DLD1 (cell line): ENCODE measurements around the gene NKX1-2.
"Not testable (repeated sequence)": the region's sequence is repeated elsewhere in the genome, so short reads cannot be mapped to it uniquely, and the experiment has no call there.

ENCODE experiments used
- in situ Hi-C: cut with HindIII; loops from 2 replicates; pipeline ENCODE4 v1.10.0; 2017; ENCODE audit warnings: low sequenced_read_pairs

The NKX1-2 gene

GRCh38 chr10:124453960-124454610 is 4.2 kb upstream of the NKX1-2 start:
- in situ Hi-C loops, result no loop called here

- in situ Hi-C loops, result no loop called here
Measured at GRCh38 chr10:124451276-124451675, 1.4 kb upstream of the NKX1-2 start.

- in situ Hi-C loops, result no loop called here
Measured at GRCh38 chr10:124450783-124451057, 885 bp upstream of the NKX1-2 start.

GRCh38 chr10:124449170-124450011 is 444 bp downstream of the NKX1-2 start:
- in situ Hi-C loops, result no loop called here

- in situ Hi-C loops, result no loop called here
Measured at GRCh38 chr10:124448696-124449169, 1.1 kb downstream of the NKX1-2 start.

GRCh38 chr10:124447751-124448466 is 1.9 kb downstream of the NKX1-2 start:
- in situ Hi-C loops, result no loop called here

GRCh38 chr10:124446830-124447750 is 2.7 kb downstream of the NKX1-2 start:
- in situ Hi-C loops, result no loop called here

- in situ Hi-C loops, result not testable (repeated sequence)
Measured at GRCh38 chr10:124441694-124442093, 8.1 kb downstream of the NKX1-2 start.

- in situ Hi-C loops, result no loop called here
Measured at GRCh38 chr10:124436191-124436638, 13.6 kb downstream of the NKX1-2 start.

GRCh38 chr10:124435683-124436082 is 14.2 kb downstream of the NKX1-2 start:
- in situ Hi-C loops, result not testable (repeated sequence)

- in situ Hi-C loops, result no loop called here
Measured at GRCh38 chr10:124433461-124433860, 16.4 kb downstream of the NKX1-2 start.

GRCh38 chr10:124430077-124430476 is 19.8 kb downstream of the NKX1-2 start:
- in situ Hi-C loops, result no loop called here

GRCh38 chr10:124429576-124429975 is 20.3 kb downstream of the NKX1-2 start:
- in situ Hi-C loops, result no loop called here

- in situ Hi-C loops, result no loop called here
Measured at GRCh38 chr10:124428207-124428777, 21.5 kb downstream of the NKX1-2 start.

- in situ Hi-C loops, result no loop called here
Measured at GRCh38 chr10:124425227-124425962, 24.4 kb downstream of the NKX1-2 start.

GRCh38 chr10:124423813-124424212 is 26.0 kb downstream of the NKX1-2 start:
- in situ Hi-C loops, result no loop called here

GRCh38 chr10:124422742-124423141 is 27.1 kb downstream of the NKX1-2 start:
- in situ Hi-C loops, result no loop called here

- in situ Hi-C loops, result no loop called here
Measured at GRCh38 chr10:124420254-124420653, 29.6 kb downstream of the NKX1-2 start.

GRCh38 chr10:124419635-124420034 is 30.2 kb downstream of the NKX1-2 start:
- in situ Hi-C loops, result no loop called here
